ENCODE data around the gene PRDM16. TPM values are rescaled to one million over a fixed set of nuclear protein-coding genes. Genes with fewer than 3 reads are reported as not detected.

Gene PRDM16
- total RNA-seq, 2 donors from 2014 or later = 0.79 to 6.1 TPM

DNA sequence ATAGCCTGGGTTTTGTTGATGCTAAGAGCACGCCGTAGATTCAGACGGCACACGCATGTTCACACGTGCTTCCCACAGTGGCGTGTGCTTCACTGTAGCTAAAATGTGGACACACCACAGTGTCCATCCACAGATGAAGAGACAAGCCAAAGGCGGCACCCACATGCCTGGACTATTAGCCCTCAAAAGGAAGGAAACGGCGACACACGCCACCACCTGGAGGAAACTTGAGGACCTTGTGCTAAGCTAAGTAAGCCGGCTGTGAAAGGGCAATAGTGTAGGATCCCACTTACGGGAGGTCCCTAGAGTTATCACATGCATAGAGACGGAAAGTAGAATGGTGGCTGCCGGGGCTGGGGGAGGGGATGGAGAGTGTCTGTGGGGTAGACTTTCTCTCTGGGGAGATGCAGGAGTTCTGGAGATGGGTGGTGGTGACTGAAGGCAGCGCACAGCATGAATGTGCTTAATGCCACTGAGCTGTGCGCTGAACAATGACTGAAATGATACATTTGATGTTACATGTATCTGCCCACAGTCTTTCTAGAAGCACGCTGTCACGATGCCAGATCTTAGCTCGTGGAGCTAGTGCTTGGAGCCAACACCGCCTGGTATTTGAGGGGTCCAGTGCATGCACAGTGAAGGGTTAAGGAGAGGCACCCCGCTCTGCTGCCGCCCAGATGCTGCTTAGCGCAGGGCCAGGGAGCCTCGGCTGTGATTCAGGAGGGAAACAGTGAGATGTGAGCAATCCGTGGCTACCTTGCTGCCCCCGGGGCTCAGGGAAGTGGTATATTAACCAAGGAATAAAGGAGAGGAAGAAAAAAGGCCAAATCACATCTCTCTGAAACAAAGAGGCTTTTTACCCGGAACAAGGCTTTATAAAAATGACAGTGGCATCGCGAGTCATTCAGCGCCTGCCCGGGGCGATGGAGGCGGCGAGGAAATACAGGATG is 103.7 kb downstream of the PRDM16 start:
- Histone ChIP-seq H3K4me3 (no peak overlapping the region), H3K27me3 (no peaks in the 10 kb centered on the region), H3K4me1 (peaks cover 9% of the 10 kb centered on the region), H3K9me3 (no peaks in the 10 kb centered on the region), H3K27ac (no peak overlapping the region), H3K36me3 (no peaks in the 10 kb centered on the region), H3K9ac (ENCODE audit: low read depth in 2 of 2, low read length in 2 of 2) (no peak overlapping the region)
- DNase-seq = no peak
- intact Hi-C loops (cut with DNase I) = no loop called here
- TF ChIP-seq, protein P1, sequence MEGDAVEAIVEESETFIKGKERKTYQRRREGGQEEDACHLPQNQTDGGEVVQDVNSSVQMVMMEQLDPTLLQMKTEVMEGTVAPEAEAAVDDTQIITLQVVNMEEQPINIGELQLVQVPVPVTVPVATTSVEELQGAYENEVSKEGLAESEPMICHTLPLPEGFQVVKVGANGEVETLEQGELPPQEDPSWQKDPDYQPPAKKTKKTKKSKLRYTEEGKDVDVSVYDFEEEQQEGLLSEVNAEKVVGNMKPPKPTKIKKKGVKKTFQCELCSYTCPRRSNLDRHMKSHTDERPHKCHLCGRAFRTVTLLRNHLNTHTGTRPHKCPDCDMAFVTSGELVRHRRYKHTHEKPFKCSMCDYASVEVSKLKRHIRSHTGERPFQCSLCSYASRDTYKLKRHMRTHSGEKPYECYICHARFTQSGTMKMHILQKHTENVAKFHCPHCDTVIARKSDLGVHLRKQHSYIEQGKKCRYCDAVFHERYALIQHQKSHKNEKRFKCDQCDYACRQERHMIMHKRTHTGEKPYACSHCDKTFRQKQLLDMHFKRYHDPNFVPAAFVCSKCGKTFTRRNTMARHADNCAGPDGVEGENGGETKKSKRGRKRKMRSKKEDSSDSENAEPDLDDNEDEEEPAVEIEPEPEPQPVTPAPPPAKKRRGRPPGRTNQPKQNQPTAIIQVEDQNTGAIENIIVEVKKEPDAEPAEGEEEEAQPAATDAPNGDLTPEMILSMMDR (IDR thresholded peaks at IDR 0.05) = no peak

DNA sequence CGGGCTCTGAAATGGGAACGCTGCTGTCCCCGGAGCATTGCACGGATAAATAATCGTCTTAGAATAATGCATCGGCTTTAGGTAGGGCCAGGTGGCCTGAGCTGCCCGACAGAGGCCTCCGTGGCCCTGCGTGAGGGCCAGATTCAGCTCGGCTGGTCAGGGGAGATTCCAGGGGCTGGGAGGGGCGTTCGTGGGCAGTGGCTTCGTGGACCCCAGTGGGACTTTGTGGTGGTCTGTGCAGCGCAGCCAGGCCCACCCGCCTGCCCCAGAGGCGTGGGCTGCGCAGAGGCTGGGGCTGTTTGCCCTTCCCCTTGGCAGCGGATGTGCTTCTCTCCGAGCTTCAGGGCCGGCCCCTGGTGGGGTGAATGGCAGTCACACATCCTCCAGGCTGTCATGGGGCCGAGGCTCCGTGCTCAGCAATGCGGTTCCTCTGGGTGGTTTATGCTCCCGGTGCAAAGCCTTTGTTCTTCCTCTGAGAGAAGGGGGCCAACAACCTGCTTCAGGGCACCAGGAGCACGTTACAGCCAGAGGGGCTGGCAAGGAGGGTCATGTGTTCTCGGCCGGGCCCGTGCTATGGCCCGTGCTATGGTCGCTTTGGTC is 104.5 kb downstream of the PRDM16 start:
- no peak overlapping the region for H3K27ac ChIP-seq
- no peaks in the 10 kb centered on the region for H3K9me3 ChIP-seq
- H3K4me3 ChIP-seq = no peak overlapping the region
- no peak overlapping the region for H3K9ac ChIP-seq (ENCODE audit: low read depth in 2 of 2, low read length in 2 of 2)
- peaks cover 9% of the 10 kb centered on the region for H3K4me1 ChIP-seq
- no peaks in the 10 kb centered on the region for H3K36me3 ChIP-seq
- TF ChIP-seq, protein P1 (IDR thresholded peaks at IDR 0.05) = no peak
- DNase-seq = no peak
- H3K27me3 ChIP-seq = no peaks in the 10 kb centered on the region
- intact Hi-C loops (cut with DNase I) = no loop called here

DNA sequence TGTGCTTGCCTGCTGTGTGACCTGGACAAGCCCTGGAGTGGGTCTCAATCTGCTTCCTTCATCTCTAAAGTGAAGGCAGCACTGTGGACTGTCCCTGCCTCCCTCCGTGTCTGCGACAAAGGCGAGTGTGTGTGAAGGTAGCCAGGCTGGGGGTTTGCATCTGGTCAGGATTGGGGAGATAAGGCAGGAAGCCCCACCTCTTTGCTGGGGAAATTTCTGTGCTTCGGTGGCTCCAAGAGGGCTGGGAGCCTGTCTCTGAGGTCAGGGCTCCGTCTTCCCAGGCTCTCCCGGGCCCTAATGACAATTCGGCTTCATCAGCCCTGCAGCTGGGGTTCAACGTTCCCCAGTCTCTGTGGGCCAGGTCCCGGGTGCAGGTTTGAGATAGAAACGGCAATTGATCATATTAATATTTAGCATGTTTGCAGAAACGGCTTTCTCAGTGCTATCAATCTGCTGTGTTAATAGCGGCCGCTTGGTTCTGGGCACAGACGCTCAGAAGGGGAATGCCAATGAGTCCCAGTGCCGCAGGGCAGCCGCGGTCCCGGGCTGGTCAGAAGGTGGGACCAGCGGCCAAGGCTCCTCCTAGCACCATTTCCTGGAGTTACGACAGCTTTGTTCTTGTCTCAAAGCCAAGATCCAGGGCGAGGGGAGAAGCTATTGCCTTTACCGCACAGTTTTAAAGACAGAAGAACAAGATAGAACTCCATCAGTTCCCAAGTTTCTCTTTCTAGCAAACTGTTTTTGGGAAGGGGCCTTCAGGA is 105.7 kb downstream of the PRDM16 start:
- Histone ChIP-seq H3K4me1 (peaks cover 9% of the 10 kb centered on the region), H3K36me3 (no peaks in the 10 kb centered on the region), H3K27me3 (no peaks in the 10 kb centered on the region), H3K4me3 (no peak overlapping the region), H3K9me3 (no peaks in the 10 kb centered on the region), H3K27ac (no peak overlapping the region), H3K9ac (ENCODE audit: low read depth in 2 of 2, low read length in 2 of 2) (no peak overlapping the region)
- intact Hi-C loops (cut with DNase I) = no loop called here
- TF ChIP-seq, protein P1 (IDR thresholded peaks at IDR 0.05) = no peak
- DNase-seq = peak; percentile 43

DNA sequence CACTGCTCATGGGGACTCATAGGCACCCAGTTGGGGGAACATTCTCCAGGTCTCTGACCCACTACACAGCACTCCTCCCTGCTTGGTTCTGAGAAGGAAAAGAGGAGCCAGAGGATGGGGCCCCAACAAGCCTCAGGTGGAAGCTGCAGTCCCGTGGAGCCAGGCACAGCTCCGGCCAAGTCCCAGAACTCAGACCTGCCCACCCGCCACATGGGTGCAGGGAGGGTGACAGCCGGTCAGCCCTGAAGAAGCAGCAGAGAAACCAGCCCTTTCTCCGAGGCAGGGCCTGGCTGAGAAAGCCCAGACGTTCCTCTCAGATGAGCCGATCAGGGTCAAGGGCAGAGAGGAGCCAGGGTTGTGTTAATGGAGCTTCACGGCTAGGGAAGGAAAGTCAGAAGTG is 106.5 kb downstream of the PRDM16 start:
- Histone ChIP-seq H3K27me3 (no peaks in the 10 kb centered on the region), H3K27ac (no peak overlapping the region), H3K9ac (ENCODE audit: low read depth in 2 of 2, low read length in 2 of 2) (no peak overlapping the region), H3K36me3 (no peaks in the 10 kb centered on the region), H3K4me3 (no peak overlapping the region), H3K9me3 (no peaks in the 10 kb centered on the region), H3K4me1 (peaks cover 9% of the 10 kb centered on the region)
- no peak for DNase-seq
- TF ChIP-seq, protein P1 (IDR thresholded peaks at IDR 0.05) = no peak
- intact Hi-C loops (cut with DNase I) = no loop called here

DNA sequence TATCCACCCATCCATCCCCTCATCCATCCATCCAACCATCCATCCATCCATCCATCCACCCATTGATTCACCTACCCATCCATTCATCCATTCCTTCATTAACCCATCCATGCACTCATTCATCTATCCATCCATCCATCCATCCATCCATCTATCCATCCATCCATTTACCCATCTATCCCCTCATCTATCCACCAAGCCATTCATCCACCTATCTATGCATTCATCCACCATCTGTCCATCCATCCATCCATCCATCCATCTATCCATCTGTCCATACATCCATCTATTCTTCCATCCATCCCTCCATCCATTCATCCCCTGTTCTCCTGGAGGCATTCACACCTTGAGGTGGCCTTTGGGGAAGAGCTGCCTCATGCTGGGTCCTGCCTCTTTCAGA is 107.0 kb downstream of the PRDM16 start:
- no peaks in the 10 kb centered on the region for H3K27me3 ChIP-seq
- H3K4me1 ChIP-seq = peaks cover 6% of the 10 kb centered on the region
- TF ChIP-seq, protein P1 (IDR thresholded peaks at IDR 0.05) = no peak
- H3K9ac ChIP-seq (ENCODE audit: low read depth in 2 of 2, low read length in 2 of 2) = no peak overlapping the region
- intact Hi-C loops (cut with DNase I) = no loop called here
- H3K36me3 ChIP-seq = no peaks in the 10 kb centered on the region
- no peaks in the 10 kb centered on the region for H3K9me3 ChIP-seq
- H3K27ac ChIP-seq = no peak overlapping the region
- DNase-seq = no peak
- no peak overlapping the region for H3K4me3 ChIP-seq

Measured in colonic mucosa (tissue), 4 donors.